Activated naive CD4-positive, alpha-beta T cell treated with anti-CD3 and anti-CD28 coated beads, Interleukin-2, amount 10 ng/mL, durations not matched to agents 7 days and 5 days (primary cell): ENCODE results near the gene PSD4.

ENCODE experiments used
- CTCF ChIA-PET: fragments of 350-600 bp; sonication (Branson Sonifier 250); formaldehyde crosslinking; loops from one replicate; lab custom pipeline; 2021; ENCODE audit warnings: antibody characterized with exemption; lab: Charles Lee
- DNase-seq: peaks from one replicate; pipeline ENCODE4 v3.0.0-alpha.2; 2020
- H3K27ac Mint-ChIP-seq: one replicate; pipeline ENCODE4 v1.8.0; 2021; ENCODE audit warnings: mild to moderate bottlenecking, moderate library complexity, mixed read lengths
- H3K27me3 Mint-ChIP-seq: one replicate; pipeline ENCODE4 v1.8.0; 2021; ENCODE audit warnings: mild to moderate bottlenecking, mixed read lengths
- H3K36me3 Mint-ChIP-seq: one replicate; pipeline ENCODE4 v1.8.0; 2021; ENCODE audit warnings: mixed read lengths
- H3K4me1 Mint-ChIP-seq: one replicate; pipeline ENCODE4 v1.8.0; 2021; ENCODE audit warnings: mixed read lengths
- H3K4me3 Mint-ChIP-seq: one replicate; pipeline ENCODE4 v1.8.0; 2021; ENCODE audit warnings: mild to moderate bottlenecking, moderate library complexity, mixed read lengths
- H3K9me3 Mint-ChIP-seq: one replicate; pipeline ENCODE4 v1.8.0; 2021; ENCODE audit warnings: mixed read lengths

The PSD4 gene

DNA sequence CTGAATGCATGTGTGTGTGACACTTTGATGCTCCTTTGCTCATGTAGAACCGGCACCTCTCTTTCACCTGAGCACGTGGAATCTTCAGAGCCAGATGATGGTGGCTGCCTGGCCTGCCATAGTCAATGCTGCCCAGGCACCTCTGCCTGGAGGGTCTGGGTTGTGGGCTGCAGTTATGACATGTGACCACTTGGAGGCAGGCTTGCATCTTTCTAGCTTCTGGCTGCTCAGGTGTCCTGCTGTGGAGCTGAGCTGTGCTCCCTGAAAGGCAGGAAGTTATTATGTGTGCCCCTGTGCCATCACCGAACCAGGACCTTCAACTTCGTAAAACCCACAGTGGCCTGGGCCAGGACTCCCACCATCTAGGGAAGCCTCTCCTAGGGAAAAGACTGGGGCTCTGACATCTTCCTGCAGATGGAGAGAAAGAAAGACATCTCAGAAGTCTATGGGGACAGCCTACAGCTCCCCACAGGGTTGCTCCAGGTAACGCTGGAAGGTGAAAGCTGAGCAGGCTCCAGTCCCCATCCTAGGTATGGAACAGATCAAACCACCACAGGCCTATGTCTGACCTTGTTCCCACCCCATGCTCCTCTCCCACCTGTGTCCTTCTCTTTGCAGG is 30.2 kb downstream of the PSD4 start:
- peak; percentile 84 for DNase-seq
- peaks cover 45% of the 10 kb centered on the region for H3K36me3 Mint-ChIP-seq
- H3K27me3 Mint-ChIP-seq = no peaks in the 10 kb centered on the region
- peaks cover 25% of the 10 kb centered on the region for H3K4me1 Mint-ChIP-seq
- H3K4me3 Mint-ChIP-seq = no peak overlapping the region
- H3K9me3 Mint-ChIP-seq = no peaks in the 10 kb centered on the region
- CTCF ChIA-PET = interaction anchor here (0.7 to 10.2 kb wide), 31 partner anchors 9 to 185 kb away, joined by 3 to 209 read pairs (median 5); partner anchors contain the start of gene PSD4
- H3K27ac Mint-ChIP-seq = peak overlapping the region; percentile 73

DNA sequence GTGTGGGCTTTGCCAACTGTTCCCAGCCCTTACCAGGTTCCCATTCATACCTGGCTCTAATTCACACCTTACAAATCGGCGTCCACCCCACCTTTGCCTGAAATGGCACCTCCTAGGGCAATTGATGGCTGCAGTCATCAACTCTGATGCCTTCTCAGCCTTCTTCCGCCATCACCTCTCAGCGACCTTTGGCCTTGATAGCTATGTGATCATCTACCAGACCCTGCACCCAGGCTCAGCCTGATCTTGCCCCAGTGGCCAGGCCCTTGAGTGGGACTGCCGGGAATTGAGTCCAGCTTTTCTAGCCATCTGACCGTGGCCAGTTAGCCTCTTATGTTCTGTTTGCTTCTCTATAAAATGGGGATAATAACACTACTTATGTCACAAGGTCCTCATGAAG is 32.5 kb downstream of the PSD4 start:
- CTCF ChIA-PET = interaction anchor here (1.0 to 1.4 kb wide), 5 partner anchors 11 to 121 kb away, joined by 3 to 4 read pairs (median 3); no protein-coding TSS in a partner anchor
- Mint-ChIP-seq H3K27ac (peak overlapping the region; percentile 71), H3K4me3 (no peak overlapping the region)

DNA sequence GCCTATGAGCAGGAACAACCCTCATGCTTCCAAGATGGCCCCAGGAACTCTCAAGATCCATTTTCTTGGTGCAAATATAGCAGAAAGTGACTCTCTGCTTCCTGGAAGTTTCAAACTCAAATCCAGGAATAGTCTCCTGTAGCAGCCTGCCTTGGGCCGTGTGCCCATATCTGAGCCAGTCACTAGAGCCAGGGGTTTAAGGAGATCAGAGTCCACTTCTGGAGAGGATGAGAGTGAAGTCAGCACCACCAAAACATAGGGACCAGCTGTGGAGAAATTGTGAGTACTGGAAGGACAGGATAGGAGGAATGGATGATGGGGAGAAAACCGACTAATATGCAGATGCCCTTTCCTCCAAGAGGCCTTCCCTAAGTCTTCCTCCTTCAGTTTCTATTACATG is 33.2 kb downstream of the PSD4 start:
- Mint-ChIP-seq H3K27ac (no peak overlapping the region), H3K4me3 (no peak overlapping the region), H3K36me3 (peaks cover 20% of the 10 kb centered on the region), H3K4me1 (peaks cover 13% of the 10 kb centered on the region), H3K9me3 (no peaks in the 10 kb centered on the region), H3K27me3 (peaks cover 4% of the 10 kb centered on the region)
- no peak for DNase-seq
- CTCF ChIA-PET = interaction anchor here (0.6 to 1.4 kb wide), 5 partner anchors 10 to 348 kb away, joined by 3 to 4 read pairs (median 3); no protein-coding TSS in a partner anchor

More for the DNA sequence above, 32.5 kb downstream of the PSD4 start:
- no peaks in the 10 kb centered on the region for H3K9me3 Mint-ChIP-seq
- peaks cover 13% of the 10 kb centered on the region for H3K4me1 Mint-ChIP-seq
- H3K27me3 Mint-ChIP-seq = no peaks in the 10 kb centered on the region
- DNase-seq = no peak
- peaks cover 24% of the 10 kb centered on the region for H3K36me3 Mint-ChIP-seq

DNA sequence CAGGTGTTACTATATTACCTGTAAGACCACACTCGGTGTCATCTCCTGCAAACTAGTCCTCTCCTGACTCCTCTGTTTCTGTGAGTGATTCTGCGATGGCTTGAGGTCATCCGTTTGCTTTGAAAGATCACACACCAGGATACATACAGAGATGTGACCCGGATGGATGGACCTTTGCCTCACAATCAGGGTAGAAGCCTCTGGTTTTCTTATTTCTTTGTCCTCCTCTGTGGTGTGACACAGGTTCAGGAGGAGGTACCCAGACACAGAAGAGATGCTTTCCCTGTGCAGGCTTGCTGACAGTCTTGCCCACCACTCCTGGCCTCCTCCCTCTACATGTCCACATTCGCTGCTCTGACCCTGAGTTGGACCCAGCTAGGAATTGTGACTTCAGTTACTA is 34.6 kb downstream of the PSD4 start:
- H3K9me3 Mint-ChIP-seq = no peaks in the 10 kb centered on the region
- peaks cover 11% of the 10 kb centered on the region for H3K36me3 Mint-ChIP-seq
- no peak for DNase-seq
- CTCF ChIA-PET = no interaction called here
- H3K27me3 Mint-ChIP-seq = peaks cover 18% of the 10 kb centered on the region
- H3K4me3 Mint-ChIP-seq = no peak overlapping the region
- no peak overlapping the region for H3K27ac Mint-ChIP-seq
- peaks cover 9% of the 10 kb centered on the region for H3K4me1 Mint-ChIP-seq

DNA sequence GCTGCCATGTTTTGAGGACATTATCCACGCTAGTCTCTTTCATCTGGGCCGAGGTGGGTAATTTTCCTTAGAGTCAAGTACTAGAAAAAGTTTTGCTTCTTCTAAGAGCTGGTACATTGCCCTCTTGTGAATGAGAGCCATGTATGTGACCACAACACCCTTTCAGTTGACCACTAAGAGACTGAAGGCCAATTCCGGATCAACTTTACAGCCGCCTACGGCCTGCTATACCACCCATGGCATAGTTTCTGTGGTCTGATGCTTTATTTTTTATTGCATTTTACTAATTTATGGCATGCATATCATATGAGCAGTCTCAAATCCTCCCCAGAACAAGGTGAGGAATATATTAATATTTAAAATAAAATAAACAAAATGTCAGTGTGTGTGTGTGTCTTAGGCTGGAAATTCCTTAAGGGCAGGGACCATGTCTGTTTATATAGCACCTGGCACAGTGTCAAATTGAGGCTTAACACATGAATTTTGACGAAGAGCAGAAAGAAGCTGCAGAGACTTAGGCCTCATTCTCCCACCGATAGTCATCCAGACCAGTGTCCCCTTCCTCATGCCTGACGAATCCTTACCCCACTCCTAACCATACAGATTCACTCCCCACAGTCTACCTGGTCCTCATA is 35.4 kb downstream of the PSD4 start:
- Mint-ChIP-seq H3K9me3 (no peaks in the 10 kb centered on the region), H3K4me3 (no peak overlapping the region), H3K36me3 (peaks cover 4% of the 10 kb centered on the region), H3K4me1 (peaks cover 7% of the 10 kb centered on the region), H3K27me3 (peaks cover 19% of the 10 kb centered on the region), H3K27ac (peak overlapping the region; percentile 68)
- no peak for DNase-seq
- CTCF ChIA-PET = no interaction called here

DNA sequence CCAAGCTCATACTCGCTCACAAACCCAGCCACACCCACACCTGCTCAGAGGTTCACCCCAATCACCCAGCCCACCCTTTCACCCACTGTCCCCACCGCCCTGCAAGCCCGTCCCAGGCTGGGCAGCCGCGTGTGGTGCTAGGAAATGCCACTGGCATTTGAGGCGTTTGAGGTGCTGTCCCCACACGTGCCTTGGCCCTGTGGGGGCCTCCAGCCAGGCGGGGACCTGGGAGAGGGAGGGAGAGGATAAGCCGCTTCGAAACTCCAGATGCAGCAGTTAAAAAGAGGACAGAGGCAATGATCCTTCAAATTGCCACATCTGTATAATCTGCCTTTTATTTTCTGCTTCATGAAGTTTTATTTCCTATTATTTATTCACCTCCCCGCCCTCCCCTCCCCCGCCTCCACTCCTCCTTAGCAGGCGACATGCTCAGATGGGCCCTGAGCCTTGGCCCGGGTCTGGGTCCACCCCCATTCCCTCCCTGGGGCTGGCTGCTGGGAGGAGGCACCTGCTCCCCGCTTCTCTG is 35.9 kb downstream of the PSD4 start:
- no peak overlapping the region for H3K4me3 Mint-ChIP-seq
- H3K9me3 Mint-ChIP-seq = no peaks in the 10 kb centered on the region
- DNase-seq = no peak
- CTCF ChIA-PET = no interaction called here
- peaks cover 19% of the 10 kb centered on the region for H3K27me3 Mint-ChIP-seq
- peaks cover 6% of the 10 kb centered on the region for H3K4me1 Mint-ChIP-seq
- peak overlapping the region; percentile 68 for H3K27ac Mint-ChIP-seq
- H3K36me3 Mint-ChIP-seq = no peaks in the 10 kb centered on the region

DNA sequence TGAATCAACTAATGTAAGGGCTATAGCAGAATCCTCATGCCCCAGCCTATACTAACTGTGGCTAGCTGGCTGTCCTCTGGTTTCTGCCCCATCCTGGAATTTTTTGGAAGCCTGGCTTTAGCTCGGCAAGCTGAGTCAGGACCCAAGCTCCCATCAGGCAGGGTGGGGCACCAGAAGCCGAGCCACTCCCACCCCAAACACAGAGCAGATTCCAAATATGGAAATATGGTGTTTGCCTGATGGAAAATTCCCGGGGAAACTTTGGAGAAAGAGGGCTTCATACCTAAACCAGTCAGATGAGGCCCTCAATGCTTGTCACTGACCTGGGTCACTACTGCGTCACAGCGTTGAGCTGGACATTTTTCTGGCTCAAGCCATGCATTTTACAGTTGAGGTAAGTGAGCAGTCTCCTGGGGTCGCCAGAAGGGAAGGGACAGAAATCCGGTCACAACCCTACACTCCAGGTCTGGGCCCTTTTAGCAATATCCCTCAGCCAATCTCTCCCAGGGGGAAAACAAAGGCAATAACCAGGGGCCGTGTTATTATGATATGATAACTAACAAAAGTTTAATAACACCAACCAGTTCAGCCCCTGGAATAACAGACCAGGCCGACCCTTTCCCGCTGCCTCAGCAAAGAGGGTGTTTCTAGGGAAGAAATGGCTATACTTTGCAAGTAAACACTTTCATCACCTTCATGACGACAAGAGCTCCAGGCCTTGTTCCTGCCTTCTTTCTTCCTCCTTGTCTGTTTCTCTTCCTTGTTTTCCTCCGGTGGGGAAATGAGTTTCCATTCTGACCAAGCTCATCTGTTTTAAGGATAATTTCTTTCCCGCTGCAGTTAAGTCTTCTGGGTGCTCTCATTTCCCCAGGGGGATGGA is 37.7 kb downstream of the PSD4 start:
- H3K27me3 Mint-ChIP-seq = peaks cover 26% of the 10 kb centered on the region
- no peak overlapping the region for H3K4me3 Mint-ChIP-seq
- no peaks in the 10 kb centered on the region for H3K9me3 Mint-ChIP-seq
- no peak for DNase-seq
- peaks cover 7% of the 10 kb centered on the region for H3K4me1 Mint-ChIP-seq
- H3K36me3 Mint-ChIP-seq = no peaks in the 10 kb centered on the region
- no peak overlapping the region for H3K27ac Mint-ChIP-seq
- CTCF ChIA-PET = interaction anchor here (1.0 kb wide), 1 partner anchor 9 kb away, joined by 3 read pairs; no protein-coding TSS in a partner anchor

DNA sequence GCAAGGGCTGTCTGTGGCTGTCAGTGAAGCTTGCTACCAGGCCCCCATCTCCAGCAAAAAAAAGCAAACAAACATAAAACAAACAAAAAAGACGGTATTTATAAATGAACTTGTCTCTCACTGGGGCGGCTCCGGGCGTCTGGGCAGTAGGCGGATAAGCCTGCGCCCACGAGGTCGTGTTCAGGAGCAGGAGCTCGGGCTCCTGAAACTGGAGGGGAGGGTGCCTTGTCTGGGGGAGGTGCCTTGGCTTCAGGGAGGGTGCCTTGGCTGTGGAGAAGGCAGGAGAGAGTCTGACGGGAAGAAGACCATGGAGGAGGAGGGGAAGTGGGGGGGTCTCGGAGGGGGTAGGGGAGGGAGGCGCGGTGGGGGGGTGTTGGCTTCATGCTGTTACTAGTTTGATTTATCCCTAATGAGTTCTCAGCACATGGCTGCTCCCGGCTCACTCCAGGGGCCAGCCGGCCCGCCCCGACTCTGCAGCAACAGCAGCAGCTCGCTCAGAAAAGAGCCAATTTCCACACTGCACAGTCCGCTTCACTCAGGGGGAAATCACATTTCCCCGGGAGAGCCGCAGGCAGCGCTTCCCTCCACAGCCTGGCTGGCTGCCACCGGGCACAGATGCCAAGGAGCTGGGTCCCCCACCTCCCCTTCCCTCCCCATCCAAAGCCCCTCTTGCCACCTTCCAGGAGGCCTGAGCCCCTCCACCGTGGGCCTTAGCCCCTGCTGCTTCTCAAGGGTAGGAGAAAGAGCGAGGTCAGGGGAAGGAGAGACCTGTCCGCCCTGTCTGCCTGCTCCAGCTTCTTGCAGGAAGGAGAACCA is 38.7 kb downstream of the PSD4 start:
- Mint-ChIP-seq H3K36me3 (no peaks in the 10 kb centered on the region), H3K27ac (no peak overlapping the region), H3K27me3 (peaks cover 28% of the 10 kb centered on the region), H3K4me1 (peaks cover 17% of the 10 kb centered on the region), H3K4me3 (no peak overlapping the region), H3K9me3 (no peaks in the 10 kb centered on the region)
- CTCF ChIA-PET = interaction anchor here (1.9 kb wide), 1 partner anchor 8 kb away, joined by 7 read pairs; no protein-coding TSS in a partner anchor
- no peak for DNase-seq

DNA sequence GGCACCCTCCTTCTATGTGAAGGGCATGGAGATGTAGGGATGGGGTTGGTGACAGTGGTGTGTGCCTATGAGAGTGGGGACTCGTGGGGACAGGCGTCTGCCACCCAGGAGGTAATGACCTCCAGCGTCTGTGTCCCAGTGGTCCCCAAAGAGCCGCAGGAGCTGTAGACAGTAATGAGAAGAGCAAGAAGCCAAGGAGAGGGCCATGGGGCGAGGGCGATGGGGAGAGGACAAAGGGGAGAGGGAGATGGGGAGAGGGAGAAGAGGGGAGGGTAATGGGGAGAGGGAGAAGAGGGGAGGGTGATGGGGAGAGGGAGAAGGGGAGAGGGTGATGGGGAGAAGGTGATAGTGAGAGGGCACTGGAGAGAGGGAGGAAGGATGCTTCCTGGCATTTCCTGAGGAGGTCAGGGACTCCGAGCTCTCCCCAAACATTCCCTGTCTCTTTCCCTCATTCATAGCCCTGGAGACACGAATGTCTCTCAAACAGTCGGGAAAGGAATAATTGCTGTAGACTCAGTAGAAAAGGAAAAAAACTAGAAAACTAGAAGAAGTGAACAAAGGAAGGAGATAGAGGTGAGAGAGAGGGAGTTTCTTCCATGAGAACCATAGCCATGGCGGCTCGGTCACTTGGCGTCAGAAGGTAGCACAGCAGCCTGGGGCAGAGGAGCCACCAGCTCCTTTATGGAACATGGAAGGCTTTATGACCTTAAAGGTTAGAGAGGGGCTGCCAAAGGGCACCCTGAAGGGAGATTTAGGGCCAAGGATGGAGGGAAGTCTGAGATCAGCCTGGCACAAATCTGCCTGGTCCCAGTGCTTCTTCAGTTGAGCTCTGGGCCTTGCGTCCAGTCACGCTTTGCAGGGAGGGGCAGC is 39.5 kb downstream of the PSD4 start:
- no peaks in the 10 kb centered on the region for H3K36me3 Mint-ChIP-seq
- H3K9me3 Mint-ChIP-seq = no peaks in the 10 kb centered on the region
- H3K4me3 Mint-ChIP-seq = no peak overlapping the region
- DNase-seq = no peak
- CTCF ChIA-PET = interaction anchor here (1.0 to 1.9 kb wide), 2 partner anchors 9 to 11 kb away, joined by 3 to 7 read pairs; no protein-coding TSS in a partner anchor
- peaks cover 25% of the 10 kb centered on the region for H3K4me1 Mint-ChIP-seq
- no peak overlapping the region for H3K27ac Mint-ChIP-seq
- peaks cover 33% of the 10 kb centered on the region for H3K27me3 Mint-ChIP-seq

DNA sequence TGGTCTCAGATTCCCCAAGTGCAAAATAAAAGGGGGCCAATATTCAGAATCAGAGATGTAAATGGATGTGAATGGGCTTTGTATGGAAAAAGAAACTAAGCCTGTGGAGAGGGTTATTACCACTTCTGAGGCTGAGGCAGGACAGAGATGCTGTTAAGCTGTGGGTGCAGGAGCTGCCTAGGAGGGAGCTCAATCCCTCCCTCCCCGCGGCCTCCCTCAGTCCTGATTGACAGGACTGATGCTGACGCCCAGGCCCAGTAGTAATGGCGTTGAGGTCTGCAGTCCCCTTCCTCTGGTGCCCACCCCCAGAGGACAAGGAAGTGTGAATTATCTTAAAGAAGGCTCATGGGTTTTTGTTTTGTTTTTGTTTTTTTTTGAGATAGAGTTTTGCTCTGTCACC is 40.4 kb downstream of the PSD4 start:
- no peak for DNase-seq
- Mint-ChIP-seq H3K36me3 (no peaks in the 10 kb centered on the region), H3K4me1 (peaks cover 30% of the 10 kb centered on the region), H3K9me3 (no peaks in the 10 kb centered on the region), H3K4me3 (no peak overlapping the region), H3K27me3 (peaks cover 41% of the 10 kb centered on the region), H3K27ac (no peak overlapping the region)
- CTCF ChIA-PET = interaction anchor here (1.0 to 1.9 kb wide), 2 partner anchors 10 to 11 kb away, joined by 3 to 7 read pairs; no protein-coding TSS in a partner anchor

DNA sequence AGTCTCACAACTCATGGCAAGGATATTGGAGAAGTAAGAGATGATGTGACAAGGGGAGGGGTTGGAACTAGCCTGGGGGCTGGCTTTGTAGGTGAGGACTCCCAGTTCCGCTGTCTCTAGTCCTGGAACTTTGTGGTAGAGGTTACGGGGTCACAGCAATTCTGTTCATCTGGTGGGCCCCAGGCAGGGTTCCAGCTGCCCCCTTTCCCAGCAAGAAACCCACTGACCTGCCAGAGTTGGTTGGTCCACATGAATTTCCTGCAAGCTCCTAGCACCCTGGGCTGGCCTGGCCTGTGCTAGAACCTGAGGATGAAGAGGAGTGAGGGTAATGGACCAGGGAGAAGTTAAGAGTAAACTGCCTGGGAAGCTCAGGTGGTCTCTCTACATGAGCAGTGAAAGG is 41.3 kb downstream of the PSD4 start:
- peaks cover 32% of the 10 kb centered on the region for H3K4me1 Mint-ChIP-seq

DNA sequence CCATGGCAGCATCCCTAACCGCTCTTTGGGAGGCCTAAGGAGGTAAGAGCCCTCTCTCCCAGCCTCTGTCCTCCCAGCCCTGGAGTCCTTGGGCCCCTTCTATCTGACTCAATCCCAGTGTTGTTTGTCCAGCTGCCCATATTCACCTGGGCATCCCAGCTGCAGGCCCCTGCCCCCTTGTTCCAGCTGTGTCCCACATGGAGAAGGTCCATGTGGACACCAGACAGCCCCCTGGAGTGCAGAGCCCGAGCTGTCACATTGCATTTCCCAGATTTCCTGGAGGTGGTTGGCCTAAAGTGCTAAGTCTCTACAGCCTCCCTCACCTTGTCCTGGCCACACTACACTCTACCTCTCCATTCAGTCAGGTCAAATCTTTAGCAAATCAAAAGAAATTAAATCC is 42.5 kb downstream of the PSD4 start:
- CTCF ChIA-PET = interaction anchor here (1.1 to 2.2 kb wide), 5 partner anchors 10 to 174 kb away, joined by 4 to 10 read pairs (median 5); no protein-coding TSS in a partner anchor
- Mint-ChIP-seq H3K9me3 (no peaks in the 10 kb centered on the region), H3K4me3 (no peak overlapping the region), H3K27me3 (peaks cover 50% of the 10 kb centered on the region), H3K27ac (no peak overlapping the region), H3K36me3 (no peaks in the 10 kb centered on the region), H3K4me1 (peaks cover 33% of the 10 kb centered on the region)
- DNase-seq = no peak

More for the DNA sequence above, 41.3 kb downstream of the PSD4 start:
- Mint-ChIP-seq H3K4me3 (no peak overlapping the region), H3K27ac (no peak overlapping the region), H3K9me3 (no peaks in the 10 kb centered on the region), H3K36me3 (no peaks in the 10 kb centered on the region), H3K27me3 (peaks cover 50% of the 10 kb centered on the region)
- CTCF ChIA-PET = no interaction called here
- DNase-seq = no peak
